Left colon (tissue), 2 donors: Measurements from ENCODE around the gene ALB. TPM values are rescaled to one million over a fixed set of nuclear protein-coding genes. Genes with fewer than 3 reads are reported as not detected.
"Not testable (repeated sequence)": the region's sequence is repeated elsewhere in the genome, so short reads cannot be mapped to it uniquely, and the experiment has no call there.

ENCODE experiments used
- ATAC-seq: fragments of 200-7000 bp; cut with Tn5 transposase; one replicate; pipeline ENCODE4 v1.9.1; 2020; ENCODE audit warnings: mild to moderate bottlenecking, moderate library complexity
- DNase-seq, 2 donors: peaks; one replicate each; pipeline ENCODE4 v3.0.0-alpha.2; 2020
- intact Hi-C, 2 donors: fragments of 100-400 bp; cut with DNase I in 1 of 2; cut with micrococcal nuclease in 1 of 2; formaldehyde crosslinking; loops; one replicate each; pipeline versions ENCODE4 v1.11.2 to v1.14.0; 2022; cut with DNase I, micrococcal nuclease
- long read RNA-seq: library from polyadenylated mRNA; unstranded; transcript quantifications from one replicate; pipeline ENCODE4 v2.0.0, GENCODE V29; 2021
- total RNA-seq, 2 donors: library from RNA; stranded (reverse); fragmentation: NEBNext Ultra II Directional; extraction: Animal tissue kit (Norgen Biotek cat#: 25700); gene quantifications; one replicate each; pipeline ENCODE4 v1.2.1, GENCODE V29; 2021
- donor health status: DM: no; HTN: no; CAD: no.
- donor health status: DM: yes; HTN: yes; CAD: no.

The ALB gene
- total RNA-seq = not detected
- long read RNA-seq = 0 reads

- DNase-seq (no peak), ATAC-seq (no peak)
- intact Hi-C loops = no loop called here
Measured at GRCh38 chr4:73404042-73404441, at the start of gene ALB. TSS of gene ALB (plus strand) at chr4:73404287. CDS start at chr4:73404328, 41 bp downstream.

- DNase-seq, ATAC-seq, intact Hi-C loops: not testable (repeated sequence)
Measured at GRCh38 chr4:73357174-73357573, 46.9 kb upstream of the ALB start.

GRCh38 chr4:73369506-73370199 lies 34.4 kb upstream of the ALB start:
- DNase-seq, ATAC-seq, intact Hi-C loops: not testable (repeated sequence)

GRCh38 chr4:73375328-73375741 lies 28.8 kb upstream of the ALB start:
- ATAC-seq = no peak
- no peak for DNase-seq
- intact Hi-C loops = no loop called here

- DNase-seq (no peak), ATAC-seq (no peak)
- intact Hi-C loops = no loop called here
Measured at GRCh38 chr4:73376251-73376650, 27.8 kb upstream of the ALB start.

GRCh38 chr4:73376976-73377375 lies 27.1 kb upstream of the ALB start:
- DNase-seq = no peak
- no peak for ATAC-seq
- intact Hi-C loops = no loop called here

GRCh38 chr4:73378887-73379286 lies 25.2 kb upstream of the ALB start:
- ATAC-seq (no peak), DNase-seq (no peak)
- intact Hi-C loops = no loop called here

GRCh38 chr4:73379946-73380345 lies 24.1 kb upstream of the ALB start:
- ATAC-seq = no peak
- intact Hi-C loops = no loop called here
- no peak for DNase-seq

- intact Hi-C loops = no loop called here
- DNase-seq = no peak
- ATAC-seq = no peak
Measured at GRCh38 chr4:73381214-73381613, 22.9 kb upstream of the ALB start.

GRCh38 chr4:73383452-73383851 lies 20.6 kb upstream of the ALB start:
- intact Hi-C loops = no loop called here
- no peak for ATAC-seq
- no peak for DNase-seq

- DNase-seq (no peak), ATAC-seq (no peak)
- intact Hi-C loops = no loop called here
Measured at GRCh38 chr4:73387552-73387951, 16.5 kb upstream of the ALB start.

- no peak for ATAC-seq
- intact Hi-C loops = no loop called here
- no peak for DNase-seq
Measured at GRCh38 chr4:73388887-73389286, 15.2 kb upstream of the ALB start.

- DNase-seq, ATAC-seq, intact Hi-C loops: not testable (repeated sequence)
Measured at GRCh38 chr4:73389663-73390062, 14.4 kb upstream of the ALB start.

- ATAC-seq (no peak), DNase-seq (no peak)
- intact Hi-C loops = no loop called here
Measured at GRCh38 chr4:73391774-73392173, 12.3 kb upstream of the ALB start.

- ATAC-seq = no peak
- DNase-seq = no peak
- intact Hi-C loops = no loop called here
Measured at GRCh38 chr4:73392936-73393335, 11.2 kb upstream of the ALB start.

- ATAC-seq (no peak), DNase-seq (no peak)
- intact Hi-C loops = no loop called here
Measured at GRCh38 chr4:73396304-73396703, 7.8 kb upstream of the ALB start.

- intact Hi-C loops = no loop called here
- ATAC-seq (no peak), DNase-seq (no peak)
Measured at GRCh38 chr4:73396993-73397972, 6.8 kb upstream of the ALB start.

- ATAC-seq (no peak), DNase-seq (no peak)
- intact Hi-C loops = no loop called here
Measured at GRCh38 chr4:73401412-73401811, 2.7 kb upstream of the ALB start.

- intact Hi-C loops = no loop called here
- no peak for ATAC-seq
- DNase-seq = no peak
Measured at GRCh38 chr4:73404457-73404856, 370 bp downstream of the ALB start.

- intact Hi-C loops = no loop called here
- ATAC-seq (no peak), DNase-seq (no peak)
Measured at GRCh38 chr4:73405138-73405537, 1.1 kb downstream of the ALB start.
